Hepatocyte (in vitro differentiated cells): ENCODE results near the gene MTMR12. TPM values are rescaled to one million over a fixed set of nuclear protein-coding genes. Genes with fewer than 3 reads are reported as not detected.
"Not testable (repeated sequence)": the region's sequence is repeated elsewhere in the genome, so short reads cannot be mapped to it uniquely, and the experiment has no call there.

ENCODE experiments used
- DNase-seq: peaks from one replicate; pipeline ENCODE4 v3.0.0-alpha.2; 2016; ENCODE audit warnings: low spot score
- H2AFZ ChIP-seq: fragments of 200-600 bp; sonication (generic); 2 replicates; pipeline ENCODE4 v1.6.0; 2016; ENCODE audit warnings: antibody characterized with exemption, mild to moderate bottlenecking
- H3K27ac ChIP-seq: fragments of 200-600 bp; sonication (generic); 2 replicates; pipeline ENCODE4 v1.5.1; 2016; ENCODE audit warnings: mild to moderate bottlenecking
- H3K27me3 ChIP-seq: fragments of 200-600 bp; sonication (generic); 2 replicates; pipeline ENCODE4 v1.6.1; 2016
- H3K36me3 ChIP-seq: fragments of 200-600 bp; sonication (generic); replicated peaks from 2 replicates; pipeline ENCODE4 v1.5.1; 2016; ENCODE audit warnings: low read depth; ENCODE audit not compliant: insufficient read depth
- H3K4me1 ChIP-seq: fragments of 200-600 bp; sonication (generic); 2 replicates; pipeline ENCODE4 v1.5.1; 2016; ENCODE audit warnings: mild to moderate bottlenecking, moderate library complexity; ENCODE audit not compliant: insufficient read depth
- H3K4me2 ChIP-seq: fragments of 200-600 bp; sonication (generic); 2 replicates; pipeline ENCODE4 v1.6.0; 2016
- H3K4me3 ChIP-seq: fragments of 200-600 bp; sonication (generic); 2 replicates; pipeline ENCODE4 v1.5.1; 2016; ENCODE audit warnings: mild to moderate bottlenecking
- H3K79me2 ChIP-seq: fragments of 200-600 bp; sonication (generic); 2 replicates; pipeline ENCODE4 v1.6.0; 2017; ENCODE audit warnings: mild to moderate bottlenecking
- H3K9me2 ChIP-seq: fragments of 200-600 bp; sonication (generic); replicated peaks from 2 replicates; pipeline ENCODE4 v1.6.0; 2017; ENCODE audit warnings: mild to moderate bottlenecking; ENCODE audit not compliant: insufficient read depth
- H3K9me3 ChIP-seq: fragments of 200-600 bp; sonication (generic); 2 replicates; pipeline ENCODE4 v1.5.1; 2016; ENCODE audit warnings: low read depth, mild to moderate bottlenecking
- H4K20me1 ChIP-seq: fragments of 200-600 bp; sonication (generic); 2 replicates; pipeline ENCODE4 v1.6.0; 2016; ENCODE audit warnings: mild to moderate bottlenecking; ENCODE audit not compliant: insufficient read depth, poor library complexity, severe bottlenecking
- CTCF ChIP-seq: fragments of 200-600 bp; sonication (generic); IDR thresholded peaks from 2 replicates; pipeline ENCODE4 v1.5.1; 2016; ENCODE audit warnings: antibody characterized with exemption, mild to moderate bottlenecking; ENCODE audit not compliant: poor library complexity
- EZH2 ChIP-seq: fragments of 200-600 bp; sonication (generic); IDR thresholded peaks from 2 replicates; pipeline ENCODE4 v1.6.1; 2016; ENCODE audit warnings: antibody characterized with exemption, mild to moderate bottlenecking, borderline replicate concordance
- EZH2phosphoT487 ChIP-seq: fragments of 200-600 bp; sonication (generic); IDR thresholded peaks from one replicate; pipeline ENCODE4 v1.6.1; 2018; ENCODE audit warnings: antibody characterized with exemption, mild to moderate bottlenecking, low read depth, moderate library complexity; ENCODE audit not compliant: unreplicated experiment, severe bottlenecking
- WGBS: methylation state at CpG from one replicate; pipeline ENCODE4 v1.1.6; 2016; ENCODE audit warnings: low lambda C conversion rate; ENCODE audit errors: missing lambda C conversion rate; 5-methylcytosine and 5-hydroxymethylcytosine counted together
- polyA plus RNA-seq: library from polyadenylated mRNA; unstranded; fragments of >200 nt; fragmentation: Nextera tagmentation; extraction: Ambion mirVana; gene quantifications from 2 replicates; pipeline ENCODE4 v1.2.1, GENCODE V29; 2016
- total RNA-seq: library from RNA; depleted of rRNA; stranded (reverse); fragments of >200 nt; gene quantifications from 2 replicates; pipeline ENCODE4 v1.2.3, GENCODE V29; 2014

The MTMR12 gene
- total and polyA plus RNA-seq, 2 experiments from 2014 or later: 11.0 to 19.7 TPM

- Histone ChIP-seq H3K79me2 (peaks cover 85% of the 10 kb centered on the region), H3K27ac (no peak overlapping the region), H3K27me3 (no peaks in the 10 kb centered on the region), H4K20me1 (no peaks in the 10 kb centered on the region), H2AFZ (no peak overlapping the region), H3K9me3 (no peaks in the 10 kb centered on the region), H3K36me3 (no peaks in the 10 kb centered on the region), H3K9me2 (no peaks in the 10 kb centered on the region), H3K4me2 (no peak overlapping the region), H3K4me1 (no peaks in the 10 kb centered on the region), H3K4me3 (no peak overlapping the region)
- TF ChIP-seq EZH2phosphoT487 (no peak), EZH2 (no peak), CTCF (no peak)
- DNase-seq: no peak
- WGBS: 96% methylated on average over 5 of the region's 5 CpGs
These were observed 21.8 kb downstream of the MTMR12 start for GRCh38 chr5:32290922-32291321.

GRCh38 chr5:32290501-32290900, 22.2 kb downstream of the MTMR12 start:
- H3K9me2 ChIP-seq, DNase-seq, H3K4me3 ChIP-seq, H3K36me3 ChIP-seq, H3K9me3 ChIP-seq, H3K27me3 ChIP-seq, H3K27ac ChIP-seq, H3K4me1 ChIP-seq, H4K20me1 ChIP-seq, H2AFZ ChIP-seq, H3K4me2 ChIP-seq: not testable (repeated sequence)
- WGBS: 96% methylated on average over 3 of the region's 3 CpGs
- peaks cover 85% of the 10 kb centered on the region for H3K79me2 ChIP-seq

- H3K27me3 ChIP-seq, H3K9me3 ChIP-seq, H3K4me3 ChIP-seq, H3K9me2 ChIP-seq, H3K36me3 ChIP-seq, DNase-seq, H3K27ac ChIP-seq, H2AFZ ChIP-seq, H3K4me2 ChIP-seq, H3K4me1 ChIP-seq, H4K20me1 ChIP-seq: not testable (repeated sequence)
- WGBS: 100% methylated on average over 1 of the region's 1 CpG
- H3K79me2 ChIP-seq: peaks cover 82% of the 10 kb centered on the region
These were observed 22.8 kb downstream of the MTMR12 start for GRCh38 chr5:32289986-32290385.

GRCh38 chr5:32288135-32288534, 24.6 kb downstream of the MTMR12 start:
- not testable (repeated sequence) for H3K4me3 ChIP-seq, H3K4me1 ChIP-seq, H3K27ac ChIP-seq, DNase-seq, H4K20me1 ChIP-seq, H3K9me2 ChIP-seq, H3K27me3 ChIP-seq, H3K36me3 ChIP-seq, H2AFZ ChIP-seq, H3K9me3 ChIP-seq, H3K4me2 ChIP-seq
- peaks cover 79% of the 10 kb centered on the region for H3K79me2 ChIP-seq
- WGBS: 75% methylated on average over 3 of the region's 3 CpGs

GRCh38 chr5:32287525-32287924, 25.2 kb downstream of the MTMR12 start:
- not testable (repeated sequence) for H3K36me3 ChIP-seq, H3K27ac ChIP-seq, H3K4me3 ChIP-seq, H3K9me2 ChIP-seq, H3K27me3 ChIP-seq, H3K4me2 ChIP-seq, H3K4me1 ChIP-seq, H2AFZ ChIP-seq, H4K20me1 ChIP-seq, H3K9me3 ChIP-seq, DNase-seq
- 88% methylated on average over 3 of the region's 3 CpGs for WGBS
- H3K79me2 ChIP-seq: peaks cover 82% of the 10 kb centered on the region
